ENCODE measurements around the gene SC5D. TPM values are rescaled to one million over a fixed set of nuclear protein-coding genes. Genes with fewer than 3 reads are reported as not detected.

The SC5D gene
- total RNA-seq, 1 donor from 2014 or later: 20.7 TPM

DNA sequence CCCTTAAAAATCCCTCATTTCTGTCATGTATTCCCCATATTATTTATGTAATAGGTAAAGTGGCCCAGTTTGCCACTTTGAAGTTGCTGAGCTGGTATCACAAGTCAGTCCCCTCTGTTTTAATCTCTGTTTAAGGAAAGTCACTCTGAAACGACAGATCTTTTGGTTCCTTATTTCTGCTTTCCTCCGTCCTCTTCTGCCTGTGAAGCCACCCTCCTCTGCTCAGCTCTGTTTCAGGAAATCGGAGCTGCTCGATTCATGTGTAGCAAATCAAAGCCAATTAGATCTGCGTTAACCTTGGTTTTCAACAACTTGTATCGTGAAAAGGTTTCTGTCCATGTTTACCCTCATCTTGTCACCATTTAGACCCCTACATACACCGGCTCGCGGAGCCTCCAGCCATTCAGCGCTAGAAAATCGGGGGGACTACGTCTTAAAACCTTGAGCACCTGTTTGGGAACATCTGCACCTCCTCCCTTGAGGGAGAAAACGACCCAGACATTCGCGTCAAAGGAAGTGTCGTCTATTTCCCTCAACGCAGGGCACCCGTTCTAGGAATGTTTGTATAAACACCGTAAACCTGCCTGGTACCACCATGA, 576 bp upstream of the SC5D start:
- no peak for DNase-seq (ENCODE audit: low spot score)

DNA sequence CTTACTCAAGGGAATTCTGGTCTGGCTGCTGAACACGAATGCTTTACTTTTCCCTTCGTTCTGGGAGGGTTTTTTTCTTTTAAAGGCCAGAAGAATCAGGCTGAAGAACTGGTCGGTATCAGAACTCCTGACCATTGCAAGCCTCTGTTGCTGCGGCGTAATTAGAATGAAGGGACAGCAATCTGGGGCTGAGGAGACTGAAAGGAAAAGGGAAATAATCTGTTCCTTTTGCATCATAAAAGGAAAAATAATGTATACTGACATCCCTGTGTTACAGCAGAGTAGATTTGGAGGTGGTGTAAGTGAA, 670 bp downstream of the SC5D start:
- DNase-seq (ENCODE audit: low spot score): no peak

- DNase-seq (ENCODE audit: low spot score): no peak
These were observed 2.9 kb downstream of the SC5D start for GRCh38 chr11:121295246-121296029.

- no peak for DNase-seq (ENCODE audit: low spot score)
These were observed 5.3 kb downstream of the SC5D start for GRCh38 chr11:121297872-121298271.

GRCh38 chr11:121298774-121299173, 6.2 kb downstream of the SC5D start:
- DNase-seq (ENCODE audit: low spot score): no peak

GRCh38 chr11:121299417-121299816, 6.8 kb downstream of the SC5D start:
- DNase-seq (ENCODE audit: low spot score): no peak

- DNase-seq (ENCODE audit: low spot score): no peak
These were observed 7.9 kb downstream of the SC5D start for GRCh38 chr11:121300313-121300971.

DNA sequence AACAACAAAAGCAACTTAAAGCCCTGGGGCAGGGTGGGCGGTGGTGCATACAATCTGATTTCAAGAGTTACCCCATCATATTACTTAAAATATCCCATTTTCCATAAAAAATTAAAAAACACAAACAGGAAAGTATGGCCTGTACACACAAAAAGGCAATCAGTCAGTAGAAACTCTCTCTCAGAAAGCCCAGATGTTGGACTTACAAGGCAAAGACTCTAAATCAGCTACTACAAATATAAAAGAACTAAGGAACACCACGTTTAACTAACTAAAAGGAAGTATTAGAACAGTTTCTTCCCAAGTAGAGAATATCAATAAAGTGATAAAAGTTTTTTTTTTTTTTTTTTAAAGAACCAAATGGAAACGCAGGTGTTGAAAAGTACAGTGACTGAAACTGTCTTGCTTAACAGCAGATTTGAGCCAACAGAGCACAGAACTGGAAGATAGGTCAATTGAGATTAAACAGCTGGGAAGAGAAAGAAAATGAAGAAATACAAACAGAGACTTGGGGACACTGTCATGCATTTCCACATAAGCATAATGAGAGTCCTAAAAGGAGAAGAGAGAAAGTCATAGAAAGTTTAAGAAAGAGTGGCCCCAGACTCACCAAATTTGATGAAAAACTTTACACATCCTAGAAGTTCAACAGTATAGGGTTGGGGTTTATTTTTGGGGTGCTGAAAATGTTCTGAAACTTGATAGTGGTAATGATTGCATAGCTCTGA, 8.6 kb downstream of the SC5D start:
- no peak for DNase-seq (ENCODE audit: low spot score)

GRCh38 chr11:121304759-121305158, 12.2 kb downstream of the SC5D start:
- DNase-seq (ENCODE audit: low spot score): no peak

DNA sequence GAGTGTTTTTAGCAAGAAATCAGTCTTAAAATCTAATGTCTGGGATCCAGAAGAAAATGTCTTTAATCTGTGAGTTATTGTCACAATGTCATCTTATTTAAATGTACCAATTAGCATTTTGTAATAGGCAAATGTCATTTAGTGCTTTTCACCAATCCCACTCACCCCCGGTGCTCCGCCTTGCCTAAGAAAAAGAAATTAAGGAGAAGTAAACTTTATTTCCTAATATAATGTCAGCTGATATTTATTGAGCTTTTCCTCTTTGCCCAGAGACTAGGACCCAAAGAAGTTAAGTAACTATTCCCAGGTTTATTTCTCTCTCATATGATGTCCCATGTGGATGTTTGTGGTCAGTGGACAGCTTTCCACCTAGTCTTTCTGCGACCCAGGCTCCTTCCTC, 16.2 kb downstream of the SC5D start:
- no peak for DNase-seq (ENCODE audit: low spot score)

DNA sequence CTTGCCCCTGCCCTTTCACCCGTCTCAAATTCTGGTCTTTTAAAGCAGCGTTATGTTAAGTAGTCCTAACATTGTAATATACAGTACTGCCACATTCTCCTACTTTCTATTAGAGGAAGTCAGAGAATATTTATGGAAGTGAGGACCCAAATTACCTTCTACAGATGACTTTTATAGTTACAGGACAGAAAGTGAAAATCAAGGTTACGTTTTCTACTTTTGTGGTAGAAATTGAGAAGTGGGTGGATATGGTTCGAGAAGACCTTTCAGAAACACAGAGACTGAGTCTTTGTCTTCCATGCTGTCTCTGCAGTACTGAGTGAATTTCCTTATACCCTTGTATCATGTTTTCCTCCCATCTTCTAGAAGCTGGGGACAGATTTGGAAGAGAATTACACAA, 17.1 kb downstream of the SC5D start:
- no peak for DNase-seq (ENCODE audit: low spot score)

DNA sequence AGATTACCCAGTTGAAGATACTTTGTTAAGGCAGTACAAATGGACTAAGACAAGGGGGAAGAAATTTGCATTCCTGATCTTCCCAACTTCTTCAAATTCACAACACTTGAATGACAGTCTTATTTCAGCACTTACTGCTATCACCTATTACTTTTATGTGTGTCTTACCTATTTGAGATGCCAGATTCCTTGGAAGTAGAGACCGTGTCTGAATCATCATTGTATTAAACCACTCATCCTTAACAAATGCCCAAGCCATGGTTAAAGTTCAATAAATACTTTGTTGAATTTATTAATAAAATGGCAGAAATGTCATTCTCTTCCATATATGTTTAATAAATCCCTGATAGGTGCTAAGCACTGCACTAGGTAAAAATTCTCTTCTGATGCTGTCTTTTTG, 18.3 kb downstream of the SC5D start:
- no peak for DNase-seq (ENCODE audit: low spot score)

DNA sequence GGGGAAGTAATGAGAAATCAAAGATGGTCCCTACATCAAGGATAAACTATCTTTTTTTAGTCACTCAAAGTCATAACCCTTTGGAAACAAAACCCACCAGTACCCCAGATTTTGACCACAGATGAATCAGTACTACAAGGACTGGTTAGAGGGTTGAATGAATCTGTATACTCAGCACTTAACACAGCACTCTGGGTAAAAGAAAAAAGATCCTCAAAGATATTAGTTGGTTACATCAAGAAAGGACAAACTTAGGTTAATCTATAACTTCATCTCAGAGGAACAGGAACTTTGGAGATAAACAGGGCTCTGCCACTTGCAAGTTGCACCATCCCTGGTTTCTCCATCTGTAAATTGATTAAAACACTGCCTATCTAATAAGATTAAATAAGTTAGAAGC, 18.8 kb downstream of the SC5D start:
- DNase-seq (ENCODE audit: low spot score): no peak

DNA sequence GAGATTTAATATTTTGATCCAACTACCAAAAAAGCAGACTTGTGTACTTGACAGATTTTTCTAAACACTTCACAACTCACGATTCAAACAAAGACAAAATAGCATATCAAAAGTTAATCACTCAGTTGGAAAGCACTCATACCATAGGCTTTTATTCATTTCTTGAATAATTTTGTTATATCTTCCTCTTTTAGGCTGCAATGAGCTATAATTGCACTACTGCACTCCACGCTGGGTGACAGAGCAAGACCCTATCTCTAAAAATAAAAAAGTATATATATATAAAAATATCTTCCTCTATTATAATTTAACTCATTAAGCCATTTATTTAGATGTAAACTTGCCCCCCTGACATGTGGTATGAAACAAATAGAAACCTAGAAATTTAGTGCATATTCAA, 19.9 kb downstream of the SC5D start:
- DNase-seq (ENCODE audit: low spot score): no peak

DNA sequence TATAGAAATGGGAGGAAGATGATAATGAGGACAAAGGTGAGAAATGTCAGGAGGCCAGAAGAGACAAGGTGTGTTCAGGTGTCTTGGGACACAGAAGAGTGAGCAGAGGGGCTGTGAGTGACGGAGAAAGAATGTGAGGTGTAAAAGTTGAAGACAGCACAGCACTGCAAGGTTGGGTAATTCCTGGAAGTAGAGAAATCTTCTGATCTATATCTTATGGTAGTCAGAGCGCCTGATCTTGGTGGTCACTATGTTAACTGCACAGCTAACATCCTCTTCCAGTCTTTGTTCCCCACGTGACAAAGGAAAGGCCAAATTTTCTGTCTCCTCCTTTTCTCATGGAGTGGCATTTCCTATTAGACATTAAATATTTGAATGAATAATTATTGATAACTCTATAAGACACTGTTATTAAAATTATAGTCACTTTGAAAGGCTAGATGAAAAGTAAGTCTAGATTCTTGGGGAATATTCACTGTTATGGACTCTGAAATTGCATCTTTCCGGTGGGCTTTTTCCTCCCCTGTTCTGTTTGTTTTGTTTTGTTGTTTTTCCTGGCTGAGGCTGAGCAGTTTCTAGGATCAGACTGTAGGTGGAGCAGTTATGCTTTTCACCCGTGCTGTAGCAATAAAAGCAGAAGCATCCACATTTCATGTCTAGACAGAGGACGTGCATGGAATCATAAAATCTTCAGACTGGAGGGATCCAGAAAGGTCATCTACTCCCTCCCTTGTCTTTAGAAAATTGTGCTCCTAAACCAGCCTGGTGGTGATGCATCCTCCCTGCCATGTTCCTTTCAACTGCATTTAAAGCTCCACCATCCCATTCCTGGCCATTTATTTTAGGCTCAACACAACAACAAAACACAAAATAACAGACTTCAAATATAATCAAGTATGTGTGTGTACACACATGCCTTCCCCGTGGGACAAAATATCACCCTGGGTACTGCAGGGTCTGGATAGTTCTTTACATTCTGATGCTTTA, 26.6 kb downstream of the SC5D start:
- no peak for DNase-seq (ENCODE audit: low spot score)

DNA sequence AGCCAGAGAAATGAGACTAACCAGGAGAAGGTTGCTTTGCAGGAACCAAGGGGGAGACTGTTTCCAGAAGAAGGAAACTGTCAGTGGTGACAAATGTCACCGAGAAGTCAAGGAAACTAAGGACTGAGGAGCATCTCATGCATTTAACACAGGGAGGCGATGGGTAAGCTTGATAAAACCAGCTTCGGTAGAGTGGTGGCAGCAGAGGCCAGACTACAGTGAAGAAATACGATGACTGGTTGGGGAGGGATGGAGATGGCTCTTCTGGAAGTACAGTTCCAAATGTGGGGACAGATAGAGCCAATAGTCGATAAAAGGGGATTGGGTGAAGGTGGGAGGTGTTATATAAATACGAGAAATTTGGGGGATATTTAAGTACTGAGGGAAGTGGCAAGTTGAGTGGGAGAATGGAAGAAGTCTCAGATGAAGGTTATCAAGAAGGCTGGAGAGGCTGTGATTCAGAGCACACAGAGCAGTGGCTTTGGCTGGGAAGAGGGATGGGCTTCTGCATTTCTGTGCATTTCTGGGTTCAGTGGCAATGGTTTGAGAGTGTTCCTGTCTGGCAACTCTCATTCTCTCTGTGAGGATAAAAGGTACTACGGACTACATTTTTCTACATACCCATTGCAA, 29.2 kb downstream of the SC5D start:
- DNase-seq (ENCODE audit: low spot score): no peak

- no peak for DNase-seq (ENCODE audit: low spot score)
These were observed 30.6 kb downstream of the SC5D start for GRCh38 chr11:121323046-121323607.

GRCh38 chr11:121326230-121326629, 33.7 kb downstream of the SC5D start:
- DNase-seq (ENCODE audit: low spot score): no peak

DNA sequence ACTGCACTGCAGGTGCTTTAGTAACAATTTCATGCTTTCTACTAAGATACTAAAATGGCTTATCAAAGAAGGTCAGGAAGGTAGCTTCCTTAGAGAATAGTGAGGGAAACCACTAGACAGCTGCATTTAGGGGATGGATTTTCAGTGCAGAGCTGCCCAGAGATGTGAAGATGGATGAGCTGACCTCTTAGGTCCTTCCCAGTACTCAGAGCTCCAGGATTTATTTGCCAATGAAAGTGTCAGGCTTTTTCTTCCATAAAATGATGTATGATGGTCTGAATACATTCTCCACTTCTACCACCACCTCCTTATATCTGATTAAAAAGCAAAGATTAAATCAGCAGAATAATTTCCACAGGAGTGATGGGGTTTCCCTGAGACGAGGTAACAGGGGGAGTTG, 35.0 kb downstream of the SC5D start:
- DNase-seq (ENCODE audit: low spot score): no peak

Data from mesenteric fat pad (tissue), 1 donor.